ENCODE results near the gene HRH3.

Gene HRH3

GRCh38 chr20:62243906-62244515 is 23.9 kb upstream of the HRH3 start:
- DNase-seq: no peak

- no peak for DNase-seq
Observed at GRCh38 chr20:62243106-62243505, 23.0 kb upstream of the HRH3 start.

- DNase-seq: no peak
Observed at GRCh38 chr20:62242176-62242575, 22.1 kb upstream of the HRH3 start.

GRCh38 chr20:62241506-62241905 is 21.4 kb upstream of the HRH3 start:
- no peak for DNase-seq

- DNase-seq: no peak
Observed at GRCh38 chr20:62240020-62240685, 20.1 kb upstream of the HRH3 start.

- no peak for DNase-seq
Observed at GRCh38 chr20:62239278-62239879, 19.3 kb upstream of the HRH3 start.

- DNase-seq: no peak
Observed at GRCh38 chr20:62238569-62239277, 18.6 kb upstream of the HRH3 start.

GRCh38 chr20:62237801-62238568 is 17.9 kb upstream of the HRH3 start, which contains the start of gene OSBPL2:
OSBPL2 (plus strand) TSS chr20:62238521; CDS start chr20:62256185, 17,664 bp downstream.
- peak; percentile 96 for DNase-seq

GRCh38 chr20:62237514-62237800 is 17.4 kb upstream of the HRH3 start:
- DNase-seq: no peak

GRCh38 chr20:62236766-62237513 is 16.9 kb upstream of the HRH3 start:
- no peak for DNase-seq

GRCh38 chr20:62236200-62236599 is 16.1 kb upstream of the HRH3 start:
- DNase-seq: no peak

GRCh38 chr20:62235777-62236157 is 15.7 kb upstream of the HRH3 start:
- DNase-seq: no peak

GRCh38 chr20:62235001-62235776 is 15.1 kb upstream of the HRH3 start:
- DNase-seq: no peak

- DNase-seq: no peak
Observed at GRCh38 chr20:62234339-62234738, 14.3 kb upstream of the HRH3 start.

- DNase-seq: no peak
Observed at GRCh38 chr20:62233684-62234083, 13.6 kb upstream of the HRH3 start.

- DNase-seq: no peak
Observed at GRCh38 chr20:62232770-62233645, 12.9 kb upstream of the HRH3 start.

GRCh38 chr20:62232194-62232593 is 12.1 kb upstream of the HRH3 start:
- DNase-seq: no peak

- DNase-seq: no peak
Observed at GRCh38 chr20:62231292-62231691, 11.2 kb upstream of the HRH3 start.

- no peak for DNase-seq
Observed at GRCh38 chr20:62230696-62231095, 10.6 kb upstream of the HRH3 start.

GRCh38 chr20:62230276-62230675 is 10.2 kb upstream of the HRH3 start:
- DNase-seq: no peak

- DNase-seq: no peak
Observed at GRCh38 chr20:62229667-62230066, 9.6 kb upstream of the HRH3 start.

All from KG1 (cell line).